H9 (cell line): ENCODE data around the gene SLC9A9. TPM values are rescaled to one million over a fixed set of nuclear protein-coding genes. Genes with fewer than 3 reads are reported as not detected.

Experiments
- DNase-seq: peaks from one replicate; pipeline ENCODE4 v3.0.0-alpha.2; 2017
- H2AFZ ChIP-seq: one replicate; pipeline ENCODE4 v1.6.1; 2013; ENCODE audit warnings: mild to moderate bottlenecking, low read length, control low read depth, moderate library complexity
- H2AK5ac ChIP-seq: 2 replicates; pipeline ENCODE4 v1.6.1; 2013; ENCODE audit warnings: low read length, control low read depth, mixed read lengths; ENCODE audit not compliant: insufficient read length
- H2BK120ac ChIP-seq: one replicate; pipeline ENCODE4 v1.6.1; 2013; ENCODE audit warnings: low read depth, mild to moderate bottlenecking, low read length, control low read depth, inconsistent platforms; ENCODE audit not compliant: poor library complexity, severe bottlenecking
- H2BK12ac ChIP-seq: 2 replicates; pipeline ENCODE4 v1.6.1; 2013; ENCODE audit warnings: low read length, control low read depth, mixed read lengths, low read depth; ENCODE audit not compliant: insufficient read length
- H2BK15ac ChIP-seq: 2 replicates; pipeline ENCODE4 v1.6.1; 2013; ENCODE audit warnings: low read depth, low read length, control low read depth
- H2BK20ac ChIP-seq: one replicate; pipeline ENCODE4 v1.6.1; 2013; ENCODE audit warnings: low read depth, mild to moderate bottlenecking, low read length, control low read depth, inconsistent platforms; ENCODE audit not compliant: poor library complexity, severe bottlenecking
- H2BK5ac ChIP-seq: 2 replicates; pipeline ENCODE4 v1.6.1; 2013; ENCODE audit warnings: low read length, control low read depth, mixed read lengths; ENCODE audit not compliant: insufficient read length
- H3K14ac ChIP-seq: 2 replicates; pipeline ENCODE4 v1.6.1; 2013; ENCODE audit warnings: low read length, control low read depth; ENCODE audit not compliant: insufficient read depth
- H3K18ac ChIP-seq: 2 replicates; pipeline ENCODE4 v1.6.1; 2013; ENCODE audit warnings: low read depth, mild to moderate bottlenecking, mixed read lengths, low read length, control low read depth; ENCODE audit not compliant: insufficient read length
- H3K23ac ChIP-seq: 2 replicates; pipeline ENCODE4 v1.6.1; 2013; ENCODE audit warnings: low read length, control low read depth, mixed read lengths, low read depth; ENCODE audit not compliant: insufficient read length
- H3K23me2 ChIP-seq: 2 replicates; pipeline ENCODE4 v1.6.1; 2013; ENCODE audit warnings: low read depth, mild to moderate bottlenecking, mixed read lengths, low read length, control low read depth; ENCODE audit not compliant: insufficient read length, poor library complexity, severe bottlenecking
- H3K27ac ChIP-seq: 2 replicates; pipeline ENCODE4 v1.5.1; 2013; ENCODE audit warnings: low read length, control low read depth, mixed read lengths, low read depth; ENCODE audit not compliant: insufficient read length
- H3K27me3 ChIP-seq: 2 replicates; pipeline ENCODE4 v1.6.1; 2013; ENCODE audit warnings: low read length, control low read depth, inconsistent platforms; ENCODE audit not compliant: insufficient read depth
- H3K4ac ChIP-seq: 2 replicates; pipeline ENCODE4 v1.6.1; 2013; ENCODE audit warnings: low read depth, mild to moderate bottlenecking, control low read depth, inconsistent platforms, low read length, moderate library complexity
- H3K4me1 ChIP-seq: 2 replicates; pipeline ENCODE4 v1.6.1; 2013; ENCODE audit warnings: low read length, control low read depth, inconsistent platforms; ENCODE audit not compliant: insufficient read depth
- H3K4me2 ChIP-seq: 2 replicates; pipeline ENCODE4 v1.6.1; 2013; ENCODE audit warnings: low read length, control low read depth, mixed read lengths; ENCODE audit not compliant: insufficient read length, insufficient read depth
- H3K56ac ChIP-seq: 2 replicates; pipeline ENCODE4 v1.6.1; 2013; ENCODE audit warnings: low read depth, mild to moderate bottlenecking, mixed read lengths, low read length, control low read depth; ENCODE audit not compliant: insufficient read length
- H3K79me1 ChIP-seq: 2 replicates; pipeline ENCODE4 v1.6.1; 2013; ENCODE audit warnings: low read depth, mild to moderate bottlenecking, moderate library complexity, low read length, control low read depth, inconsistent platforms; ENCODE audit not compliant: insufficient read depth, poor library complexity, severe bottlenecking
- H3K79me2 ChIP-seq: 2 replicates; pipeline ENCODE4 v1.6.1; 2013; ENCODE audit warnings: low read length, control low read depth, inconsistent platforms; ENCODE audit not compliant: insufficient read depth
- H3K9ac ChIP-seq: 2 replicates; pipeline ENCODE4 v1.6.1; 2013; ENCODE audit warnings: low read length, control low read depth, mixed read lengths; ENCODE audit not compliant: insufficient read length; ENCODE audit errors: extremely low read depth
- H3K9me3 ChIP-seq: one replicate; pipeline ENCODE4 v1.6.1; 2013; ENCODE audit warnings: low read depth, low read length, inconsistent platforms; ENCODE audit not compliant: control insufficient read depth
- H3T11ph ChIP-seq: one replicate; pipeline ENCODE4 v1.6.1; 2013; ENCODE audit warnings: mild to moderate bottlenecking, low read length, control low read depth, inconsistent platforms
- H4K20me1 ChIP-seq: one replicate; pipeline ENCODE4 v1.6.1; 2013; ENCODE audit not compliant: control insufficient read depth, insufficient read length, insufficient read depth
- H4K5ac ChIP-seq: 2 replicates; pipeline ENCODE4 v1.6.1; 2013; ENCODE audit warnings: low read depth, mild to moderate bottlenecking, mixed read lengths, low read length, control low read depth; ENCODE audit not compliant: insufficient read length
- H4K8ac ChIP-seq: replicated peaks from 2 replicates; pipeline ENCODE4 v1.6.1; 2013; ENCODE audit warnings: low read length, control low read depth, mixed read lengths, low read depth; ENCODE audit not compliant: insufficient read length
- H4K91ac ChIP-seq: 2 replicates; pipeline ENCODE4 v1.6.1; 2013; ENCODE audit warnings: low read depth, mild to moderate bottlenecking, moderate library complexity, mixed read lengths, low read length, control low read depth; ENCODE audit not compliant: insufficient read length
- H3K27ac Mint-ChIP-seq, 3 experiments: 2 replicates in 2 of 3; 3 replicates in 1 of 3; pipeline ENCODE4 v1.8.0; 2020 to 2021; ENCODE audit warnings: mixed read lengths in 3 of 3, mild to moderate bottlenecking in 1 of 3, moderate library complexity in 1 of 3
- H3K27me3 Mint-ChIP-seq: 2 replicates; pipeline ENCODE4 v1.8.0; 2021; ENCODE audit warnings: low read depth, mild to moderate bottlenecking, moderate library complexity, mixed read lengths
- H3K36me3 Mint-ChIP-seq, 3 experiments: 2 replicates in 2 of 3; 3 replicates in 1 of 3; pipeline ENCODE4 v1.8.0; 2020 to 2021; ENCODE audit warnings: low read depth in 3 of 3, mixed read lengths in 3 of 3; ENCODE audit not compliant: insufficient read depth in 1 of 3
- H3K4me1 Mint-ChIP-seq, 2 experiments: 2 replicates each; pipeline ENCODE4 v1.8.0; 2020; ENCODE audit warnings: mixed read lengths in 2 of 2
- H3K4me3 Mint-ChIP-seq, 2 experiments: 2 replicates in 1 of 2; 3 replicates in 1 of 2; pipeline ENCODE4 v1.8.0; 2020 to 2021; ENCODE audit warnings: mild to moderate bottlenecking in 2 of 2, mixed read lengths in 2 of 2, moderate library complexity in 1 of 2
- H3K9me3 Mint-ChIP-seq, 2 experiments: 2 replicates in 1 of 2; 3 replicates in 1 of 2; pipeline ENCODE4 v1.8.0; 2020; ENCODE audit warnings: mild to moderate bottlenecking in 2 of 2, mixed read lengths in 2 of 2, moderate library complexity in 1 of 2
- WGBS: extraction: QIAGEN DNeasy Blood & Tissue Kit; methylation state at CpG from one replicate; pipeline ENCODE4 v1.1.7; 2013; ENCODE audit warnings: missing lambda C conversion rate, low lambda C conversion rate, mixed read lengths; ENCODE audit not compliant: insufficient read length; ENCODE audit errors: extremely low coverage; 5-methylcytosine and 5-hydroxymethylcytosine counted together
- total RNA-seq: library from RNA; stranded (reverse); gene quantifications from 2 replicates; pipeline ENCODE4 v1.2.1, GENCODE V29; 2021
- TF ChIP-seq, protein P1 (sequence below): fragments of 200-600 bp; sonication (generic); conservative IDR thresholded peaks from 3 replicates; pipeline ENCODE4 v1.8.0; 2021; ENCODE audit warnings: antibody characterized with exemption, mild to moderate bottlenecking

SLC9A9 gene
- total RNA-seq, 1 experiment from 2014 or later, result 0.35 TPM

DNA sequence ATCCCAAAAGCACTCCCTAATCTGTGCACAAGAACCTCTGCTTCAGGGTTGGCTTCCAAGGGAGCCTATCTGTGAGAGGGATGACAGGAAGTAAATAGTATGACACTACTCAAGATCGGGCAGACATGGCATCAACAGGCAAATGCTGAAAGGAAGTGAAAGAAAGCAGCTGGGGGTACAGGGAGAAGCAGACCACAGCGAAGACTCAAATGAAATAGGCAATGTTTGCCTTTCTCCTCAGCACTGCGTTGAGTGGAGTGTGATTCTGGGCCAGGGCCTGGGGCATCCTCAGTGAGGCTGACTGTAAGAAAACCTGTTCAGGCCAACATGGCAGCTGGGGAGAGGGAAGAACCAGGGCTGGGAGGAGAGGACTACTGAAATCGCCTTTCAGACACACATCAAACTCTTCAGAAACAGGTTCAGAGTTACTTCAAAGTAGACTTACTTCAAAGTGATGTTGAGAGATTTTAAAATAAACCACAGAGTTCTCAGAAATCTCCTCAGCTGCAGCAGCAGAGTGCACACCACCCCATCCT lies 96.6 kb downstream of the SLC9A9 start:
- WGBS, result no CpG with 5 or more reads among the region's 4 CpGs
- Mint-ChIP-seq H3K36me3 (no peaks in the 10 kb centered on the region), H3K9me3 (no peaks in the 10 kb centered on the region), H3K4me3 (no peak overlapping the region), H3K4me1 (peaks cover 3 to 5% of the 10 kb centered on the region in 2 experiments; a peak in 2 of 4 replicates), H3K27ac (no peak overlapping the region), H3K27me3 (0 out of 2 replicates have a peak, but pooled peaks cover 1% of the 10 kb centered on the region)
- no peak overlapping the region for H2BK20ac ChIP-seq
- H2AFZ ChIP-seq, result no peak overlapping the region
- no peak overlapping the region for H3K56ac ChIP-seq
- H4K8ac ChIP-seq, result no peak overlapping the region
- no peak overlapping the region for H2BK15ac ChIP-seq
- H4K5ac ChIP-seq, result no peak overlapping the region
- TF ChIP-seq, protein P1, sequence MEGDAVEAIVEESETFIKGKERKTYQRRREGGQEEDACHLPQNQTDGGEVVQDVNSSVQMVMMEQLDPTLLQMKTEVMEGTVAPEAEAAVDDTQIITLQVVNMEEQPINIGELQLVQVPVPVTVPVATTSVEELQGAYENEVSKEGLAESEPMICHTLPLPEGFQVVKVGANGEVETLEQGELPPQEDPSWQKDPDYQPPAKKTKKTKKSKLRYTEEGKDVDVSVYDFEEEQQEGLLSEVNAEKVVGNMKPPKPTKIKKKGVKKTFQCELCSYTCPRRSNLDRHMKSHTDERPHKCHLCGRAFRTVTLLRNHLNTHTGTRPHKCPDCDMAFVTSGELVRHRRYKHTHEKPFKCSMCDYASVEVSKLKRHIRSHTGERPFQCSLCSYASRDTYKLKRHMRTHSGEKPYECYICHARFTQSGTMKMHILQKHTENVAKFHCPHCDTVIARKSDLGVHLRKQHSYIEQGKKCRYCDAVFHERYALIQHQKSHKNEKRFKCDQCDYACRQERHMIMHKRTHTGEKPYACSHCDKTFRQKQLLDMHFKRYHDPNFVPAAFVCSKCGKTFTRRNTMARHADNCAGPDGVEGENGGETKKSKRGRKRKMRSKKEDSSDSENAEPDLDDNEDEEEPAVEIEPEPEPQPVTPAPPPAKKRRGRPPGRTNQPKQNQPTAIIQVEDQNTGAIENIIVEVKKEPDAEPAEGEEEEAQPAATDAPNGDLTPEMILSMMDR, result no peak
- H3K27ac ChIP-seq, result no peak overlapping the region
- no peak overlapping the region for H2BK5ac ChIP-seq
- H4K20me1 ChIP-seq, result no peaks in the 10 kb centered on the region
- H3K9ac ChIP-seq, result no peak overlapping the region
- no peak overlapping the region for H2BK120ac ChIP-seq
- H3K9me3 ChIP-seq, result no peaks in the 10 kb centered on the region
- no peak overlapping the region for H3K4me2 ChIP-seq
- H3K23me2 ChIP-seq, result no peaks in the 10 kb centered on the region
- no peaks in the 10 kb centered on the region for H3K27me3 ChIP-seq
- H3K4me1 ChIP-seq, result no peaks in the 10 kb centered on the region
- H3K79me1 ChIP-seq, result no peaks in the 10 kb centered on the region
- H3K79me2 ChIP-seq, result no peaks in the 10 kb centered on the region
- no peak overlapping the region for H2BK12ac ChIP-seq
- H3K4ac ChIP-seq, result no peak overlapping the region
- no peak overlapping the region for H3K18ac ChIP-seq
- no peak overlapping the region for H3K23ac ChIP-seq
- H4K91ac ChIP-seq, result no peak overlapping the region
- H3T11ph ChIP-seq, result no peak overlapping the region
- H3K14ac ChIP-seq, result no peak overlapping the region
- no peak for DNase-seq
- no peak overlapping the region for H2AK5ac ChIP-seq
